LoVo (cell line): ENCODE measurements around the gene REPS2.
"Not testable (repeated sequence)": the region's sequence is repeated elsewhere in the genome, so short reads cannot be mapped to it uniquely, and the experiment has no call there.

Source experiments
- DNase-seq: peaks from one replicate; pipeline ENCODE4 v3.0.0-alpha.2; 2016; ENCODE audit warnings: low spot score

The REPS2 gene

DNA sequence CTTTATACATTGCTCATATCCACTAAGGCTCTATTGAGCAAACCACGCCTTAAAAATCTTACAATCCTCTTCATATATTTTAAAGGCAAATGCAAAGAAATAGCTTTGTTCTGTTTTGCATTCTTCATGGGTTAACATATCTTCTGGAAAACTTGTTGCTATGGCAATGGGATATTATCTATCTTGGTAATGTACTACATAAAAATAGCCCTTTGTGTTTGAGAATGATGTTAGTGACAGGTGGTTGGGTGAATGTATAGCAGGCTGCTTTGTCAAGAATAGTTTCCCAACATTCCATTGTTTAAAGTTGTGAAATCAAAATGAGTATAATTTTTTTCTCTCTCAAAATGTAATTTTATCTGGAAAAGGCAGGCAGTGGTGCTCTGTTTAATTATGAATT lies 16.8 kb downstream of the REPS2 start:
- no peak for DNase-seq

- not testable (repeated sequence) for DNase-seq
Observed at GRCh38 chrX:16964976-16965375, 18.5 kb downstream of the REPS2 start.

- no peak for DNase-seq
Observed at GRCh38 chrX:16966752-16967448, 20.4 kb downstream of the REPS2 start.

- not testable (repeated sequence) for DNase-seq
Observed at GRCh38 chrX:16968753-16969152, 22.3 kb downstream of the REPS2 start.

- DNase-seq = no peak
Observed at GRCh38 chrX:16970977-16971376, 24.5 kb downstream of the REPS2 start.

DNA sequence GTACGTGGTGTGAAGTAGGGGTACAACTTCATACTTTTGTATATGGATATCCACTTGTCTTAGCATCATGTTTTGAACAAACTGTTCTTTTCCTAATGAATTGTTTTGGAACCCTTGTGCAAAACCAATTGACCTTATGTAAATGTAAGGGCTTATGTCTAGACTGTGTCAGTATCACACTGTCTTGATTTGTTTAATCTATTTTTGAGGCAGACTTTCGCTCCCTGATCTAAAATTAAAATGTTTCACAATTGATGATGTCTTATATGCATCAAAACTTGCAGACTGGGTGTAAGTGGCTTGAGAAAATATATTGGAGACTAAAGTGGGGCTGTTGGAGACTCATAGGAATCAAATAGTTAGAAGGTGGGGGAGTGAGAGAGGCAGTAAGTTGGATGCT lies 25.2 kb downstream of the REPS2 start:
- DNase-seq = no peak

GRCh38 chrX:16975233-16975632 lies 28.8 kb downstream of the REPS2 start:
- DNase-seq = no peak

DNA sequence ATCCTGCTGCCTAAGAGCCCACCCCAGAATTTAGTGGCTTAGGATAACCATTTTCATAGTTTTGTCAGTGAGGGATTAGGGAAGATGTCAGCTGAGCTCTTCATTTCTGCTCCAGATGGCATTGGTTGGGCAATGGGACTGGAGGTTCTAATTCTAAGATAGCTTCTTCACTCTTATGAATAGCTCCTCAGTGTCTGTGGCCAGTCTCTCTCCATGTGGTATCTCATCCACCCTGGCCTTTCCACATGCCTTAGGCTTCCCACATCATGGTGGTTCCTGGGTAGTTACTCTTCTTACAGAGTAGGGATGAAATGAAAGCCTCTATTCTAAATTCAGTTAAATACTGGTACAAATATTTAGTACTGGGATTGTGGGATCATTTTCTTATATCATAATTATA lies 31.3 kb downstream of the REPS2 start:
- DNase-seq = no peak

GRCh38 chrX:16978193-16978984 lies 31.9 kb downstream of the REPS2 start:
- DNase-seq = no peak

DNA sequence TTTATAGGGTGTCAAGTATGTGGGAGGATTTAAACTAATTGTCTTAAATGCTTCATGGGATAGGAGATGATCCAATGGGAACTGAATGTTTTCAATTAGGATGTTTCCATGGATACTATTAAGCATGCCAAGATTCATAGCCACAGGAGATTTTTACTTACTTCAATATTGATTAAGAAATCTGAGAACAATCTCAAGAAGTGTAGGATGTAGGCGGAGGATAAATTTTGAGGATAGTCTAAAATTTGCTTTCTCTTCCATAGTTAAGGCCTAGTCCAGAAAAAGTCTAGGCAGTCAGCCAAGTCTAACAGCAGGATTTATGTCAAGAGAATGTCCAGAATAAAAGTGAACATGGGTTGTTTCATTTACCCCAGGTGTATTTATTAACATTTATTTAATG lies 32.8 kb downstream of the REPS2 start:
- DNase-seq = no peak

DNA sequence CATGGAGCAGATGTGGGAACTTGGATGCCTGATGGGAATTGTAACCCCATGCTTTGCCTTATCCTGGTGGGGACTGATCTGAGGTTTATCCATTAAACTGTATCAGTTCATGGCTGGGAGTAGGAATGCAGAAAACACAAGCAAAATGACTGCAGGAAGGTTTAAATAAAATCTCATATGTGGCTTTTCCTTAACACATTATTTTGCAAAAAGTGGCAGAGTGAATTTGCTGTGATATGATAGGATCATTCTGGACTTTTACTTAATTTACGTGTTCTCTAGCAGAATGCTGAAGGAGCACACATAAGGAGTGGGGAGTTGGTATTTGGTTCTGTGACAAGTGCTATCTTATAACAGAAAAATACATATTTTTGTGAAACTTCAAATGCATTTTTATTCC lies 34.8 kb downstream of the REPS2 start:
- DNase-seq = no peak

- DNase-seq = no peak
Observed at GRCh38 chrX:16981980-16982379, 35.5 kb downstream of the REPS2 start.

DNA sequence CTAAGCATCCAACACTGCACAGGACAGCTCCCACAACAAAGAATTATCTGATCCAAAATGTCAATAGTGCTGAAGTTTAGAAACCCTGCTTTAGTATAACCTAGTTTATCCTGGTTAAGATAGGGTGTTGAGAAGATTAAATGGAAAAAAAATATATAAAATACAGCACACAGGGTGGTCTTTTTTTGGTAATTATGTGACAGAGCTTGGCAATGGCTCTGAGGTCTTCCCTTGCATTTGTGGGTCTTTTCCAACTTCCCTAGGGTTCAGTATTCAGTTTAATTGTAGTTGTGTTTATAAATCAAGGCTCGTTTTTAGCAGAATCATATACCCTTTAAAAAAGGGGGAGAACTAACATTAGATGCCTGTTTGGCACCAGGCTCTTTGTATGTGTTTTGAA lies 36.6 kb downstream of the REPS2 start:
- no peak for DNase-seq

- DNase-seq = no peak
Observed at GRCh38 chrX:16985286-16985685, 38.8 kb downstream of the REPS2 start.

- no peak for DNase-seq
Observed at GRCh38 chrX:16986169-16986568, 39.7 kb downstream of the REPS2 start.

DNA sequence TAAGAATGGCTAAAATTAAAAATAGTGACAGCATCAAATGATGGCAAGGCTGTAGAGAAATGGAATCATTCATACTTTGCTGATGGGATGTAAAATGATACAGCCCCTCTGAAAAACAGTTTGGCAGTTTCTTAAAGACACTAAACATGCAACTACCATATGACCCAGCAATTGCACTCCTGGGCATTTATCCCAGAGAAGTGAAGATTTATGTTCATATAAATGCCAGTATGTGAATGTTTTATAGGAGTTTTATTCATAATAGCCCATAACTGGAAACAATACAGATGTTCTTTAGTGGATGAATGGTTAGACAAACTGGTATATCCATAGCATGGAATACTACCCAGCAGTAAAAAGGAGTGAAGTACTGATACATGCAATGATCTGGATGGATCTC lies 43.3 kb downstream of the REPS2 start:
- no peak for DNase-seq

GRCh38 chrX:16990839-16991238 lies 44.4 kb downstream of the REPS2 start:
- DNase-seq = no peak

DNA sequence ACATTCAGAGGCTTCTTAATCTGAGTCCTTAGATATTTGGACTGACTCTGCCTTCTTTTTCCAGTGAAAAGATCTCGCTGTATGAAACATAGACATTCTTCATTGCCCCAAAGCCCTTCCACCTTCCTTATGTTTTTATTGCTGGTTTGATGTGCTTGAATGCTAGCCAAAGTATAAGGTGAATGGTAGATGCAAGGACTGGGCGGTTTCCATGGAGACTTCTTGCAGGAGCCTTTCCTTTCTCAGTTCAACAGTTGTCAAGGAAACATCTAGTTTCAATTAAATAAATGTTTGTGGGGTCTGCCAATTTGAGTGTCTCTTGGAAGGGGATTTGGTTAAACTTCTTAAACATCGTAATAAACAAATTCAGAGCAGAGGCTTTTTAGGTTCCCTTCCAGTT lies 46.0 kb downstream of the REPS2 start:
- no peak for DNase-seq

GRCh38 chrX:16992951-16993350 lies 46.5 kb downstream of the REPS2 start:
- DNase-seq = no peak

GRCh38 chrX:16993791-16994318 lies 47.4 kb downstream of the REPS2 start:
- no peak for DNase-seq

DNA sequence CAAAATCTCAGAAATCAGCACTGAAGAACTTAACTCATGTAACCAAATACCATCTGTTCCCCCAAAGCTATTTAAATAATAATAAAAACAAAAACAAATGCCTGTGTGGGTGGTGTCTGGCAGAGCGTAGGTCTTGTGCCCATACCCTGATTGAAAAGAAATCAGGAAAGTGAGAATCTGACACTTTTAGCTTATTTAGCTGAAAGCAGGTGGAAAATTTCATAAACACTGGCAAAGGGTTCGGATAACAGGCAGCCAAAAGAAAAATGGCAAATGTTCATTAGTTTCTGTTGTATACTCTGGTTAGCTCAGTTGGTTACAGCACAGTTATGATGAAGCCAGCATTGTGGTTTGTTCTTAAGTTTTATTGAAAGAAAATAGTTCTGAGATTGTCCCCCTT lies 48.3 kb downstream of the REPS2 start:
- no peak for DNase-seq

GRCh38 chrX:16997313-16997712 lies 50.9 kb downstream of the REPS2 start:
- DNase-seq = no peak

DNA sequence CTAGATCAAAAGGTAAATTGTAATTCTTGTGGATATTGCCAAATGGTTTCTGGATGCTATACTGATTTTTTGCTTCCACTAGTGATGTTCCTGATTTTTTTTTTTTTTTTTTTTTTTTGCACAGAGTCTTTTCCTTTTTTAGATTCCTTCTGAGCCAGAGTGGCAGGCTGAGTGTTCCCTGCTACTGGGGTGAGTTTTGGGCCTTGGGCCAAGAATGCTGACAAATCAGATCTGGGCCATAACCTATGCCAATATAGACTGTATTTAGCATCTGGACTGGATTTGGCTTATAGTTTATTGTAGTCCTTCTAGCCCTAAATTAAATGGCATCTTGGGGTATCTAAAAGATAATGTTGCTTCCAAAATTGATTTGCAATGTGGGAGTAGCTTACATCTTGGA lies 52.8 kb downstream of the REPS2 start:
- DNase-seq = no peak

GRCh38 chrX:17000751-17001150 lies 54.3 kb downstream of the REPS2 start:
- DNase-seq = no peak
